Thyroid gland (tissue), 4 donors: ENCODE results near the gene JMJD6.

ENCODE experiments used
- POLR2A ChIP-seq, 2 donors: fragments of 450-650 bp; IDR thresholded peaks; one replicate each; pipeline ENCODE4 v1.6.1; 2017; ENCODE audit warnings: antibody characterized with exemption in 2 of 2, mild to moderate bottlenecking in 2 of 2, moderate library complexity in 1 of 2
- TF ChIP-seq, protein P1 (sequence below), 6 experiments: fragments of 200-600 bp in 3 of 6; fragments of 450-650 bp in 3 of 6; sonication (generic) in 3 of 6; IDR thresholded peaks; one replicate each; pipeline ENCODE4 v1.5.1; 2016 to 2019; ENCODE audit warnings: antibody characterized with exemption in 6 of 6, mild to moderate bottlenecking in 2 of 6, inconsistent platforms in 1 of 6, moderate library complexity in 1 of 6

DNA sequence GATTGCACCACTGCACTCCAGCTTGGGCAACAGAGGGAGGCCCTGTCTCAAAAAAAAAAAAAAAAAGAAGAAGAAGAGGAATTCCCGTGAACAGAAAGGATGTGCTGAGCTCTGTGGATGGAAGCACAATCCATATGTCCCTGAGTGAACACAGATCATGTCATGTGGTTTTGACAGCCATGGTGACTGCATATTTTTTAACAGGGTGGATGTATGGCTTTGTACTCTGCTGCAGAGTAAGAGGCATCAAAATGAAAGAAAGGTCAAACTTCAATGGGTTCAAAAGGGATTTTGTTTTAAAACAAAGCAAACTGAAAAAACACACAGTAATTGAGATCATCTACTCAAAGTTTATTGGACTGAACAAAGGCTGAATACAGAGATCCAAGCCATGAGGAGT, 47.2 kb downstream of the JMJD6 start:
- TF ChIP-seq, protein P1, sequence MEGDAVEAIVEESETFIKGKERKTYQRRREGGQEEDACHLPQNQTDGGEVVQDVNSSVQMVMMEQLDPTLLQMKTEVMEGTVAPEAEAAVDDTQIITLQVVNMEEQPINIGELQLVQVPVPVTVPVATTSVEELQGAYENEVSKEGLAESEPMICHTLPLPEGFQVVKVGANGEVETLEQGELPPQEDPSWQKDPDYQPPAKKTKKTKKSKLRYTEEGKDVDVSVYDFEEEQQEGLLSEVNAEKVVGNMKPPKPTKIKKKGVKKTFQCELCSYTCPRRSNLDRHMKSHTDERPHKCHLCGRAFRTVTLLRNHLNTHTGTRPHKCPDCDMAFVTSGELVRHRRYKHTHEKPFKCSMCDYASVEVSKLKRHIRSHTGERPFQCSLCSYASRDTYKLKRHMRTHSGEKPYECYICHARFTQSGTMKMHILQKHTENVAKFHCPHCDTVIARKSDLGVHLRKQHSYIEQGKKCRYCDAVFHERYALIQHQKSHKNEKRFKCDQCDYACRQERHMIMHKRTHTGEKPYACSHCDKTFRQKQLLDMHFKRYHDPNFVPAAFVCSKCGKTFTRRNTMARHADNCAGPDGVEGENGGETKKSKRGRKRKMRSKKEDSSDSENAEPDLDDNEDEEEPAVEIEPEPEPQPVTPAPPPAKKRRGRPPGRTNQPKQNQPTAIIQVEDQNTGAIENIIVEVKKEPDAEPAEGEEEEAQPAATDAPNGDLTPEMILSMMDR (IDR thresholded peaks at IDR 0.05), result no peak
- no peak for TF ChIP-seq POLR2A (IDR thresholded peaks at IDR 0.05)
